ENCODE data around the gene MAP3K13. TPM values are rescaled to one million over a fixed set of nuclear protein-coding genes. Genes with fewer than 3 reads are reported as not detected.

MAP3K13 gene
- total RNA-seq, 3 donors from 2014 or later (not counting 1 experiment from before 2014, with no cell fraction given), result 3.3 to 11.8 (median 9.8) TPM

DNA sequence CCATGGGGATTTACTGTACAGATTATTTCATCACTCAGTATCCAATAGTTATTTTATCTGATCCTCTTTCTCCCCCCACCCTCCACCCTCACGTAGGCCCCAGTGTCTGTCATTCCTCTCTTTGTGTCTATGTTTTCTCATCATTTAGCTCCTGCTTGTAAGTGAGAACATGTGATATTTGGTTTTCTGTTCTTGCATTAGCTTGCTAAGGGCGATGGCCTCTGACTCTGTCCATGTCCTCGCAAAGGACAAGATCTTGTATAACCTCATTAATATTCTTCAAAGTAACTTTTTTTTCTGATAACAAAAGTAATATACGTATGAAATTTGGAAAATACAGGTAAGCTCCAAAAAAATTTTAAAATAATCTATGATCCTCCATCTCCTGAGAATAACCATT lies 67.4 kb downstream of the MAP3K13 start:
- Mint-ChIP-seq H3K27me3 (ENCODE audit: low read depth in 2 of 2) (no peaks in the 10 kb centered on the region), H3K27ac (no peak overlapping the region), H3K4me1 (no peaks in the 10 kb centered on the region), H3K36me3 (no peaks in the 10 kb centered on the region), H3K4me3 (no peak overlapping the region), H3K9me3 (no peaks in the 10 kb centered on the region)
- DNase-seq (no peak), ATAC-seq (no peak)
- Histone ChIP-seq H3K27me3 (ENCODE audit: control insufficient read depth, insufficient read depth, low read length) (no peaks in the 10 kb centered on the region), H3K9me3 (ENCODE audit: control insufficient read depth, insufficient read depth, low read length) (no peaks in the 10 kb centered on the region), H3K4me3 (ENCODE audit: low read length) (no peak overlapping the region), H3K36me3 (ENCODE audit: control insufficient read depth, insufficient read depth, low read length) (no peaks in the 10 kb centered on the region), H3K4me1 (ENCODE audit: control insufficient read depth, insufficient read depth, low read length) (no peaks in the 10 kb centered on the region), H3K27ac (ENCODE audit: low read length) (no peak overlapping the region)
- WGBS (ENCODE audit: insufficient coverage), result 100% methylated on average over 1 of the region's 4 CpGs
- TF ChIP-seq CTCF (IDR thresholded peaks at IDR 0.05), result no peak
- intact Hi-C loops (cut with micrococcal nuclease), result no loop called here

- no peaks in the 10 kb centered on the region for H3K4me1 ChIP-seq (ENCODE audit: control insufficient read depth, insufficient read depth, low read length)
- DNase-seq, result no peak
- no peak overlapping the region for H3K27ac ChIP-seq (ENCODE audit: low read length)
- H3K4me3 ChIP-seq (ENCODE audit: low read length), result no peak overlapping the region
- no peaks in the 10 kb centered on the region for H3K36me3 ChIP-seq (ENCODE audit: control insufficient read depth, insufficient read depth, low read length)
- Mint-ChIP-seq H3K4me3 (no peak overlapping the region), H3K27me3 (ENCODE audit: low read depth in 2 of 2) (peaks cover 7 to 11% of the 10 kb centered on the region in 2 donors), H3K36me3 (no peaks in the 10 kb centered on the region), H3K27ac (no peak overlapping the region), H3K4me1 (no peaks in the 10 kb centered on the region), H3K9me3 (no peaks in the 10 kb centered on the region)
- 67% methylated on average over 1 of the region's 7 CpGs for WGBS (ENCODE audit: insufficient coverage)
- H3K27me3 ChIP-seq (ENCODE audit: control insufficient read depth, insufficient read depth, low read length), result no peaks in the 10 kb centered on the region
- TF ChIP-seq CTCF (IDR thresholded peaks at IDR 0.05), result no peak
- intact Hi-C loops (cut with micrococcal nuclease), result no loop called here
- H3K9me3 ChIP-seq (ENCODE audit: control insufficient read depth, insufficient read depth, low read length), result no peaks in the 10 kb centered on the region
- ATAC-seq, result no peak
Measured at GRCh38 chr3:185439745-185440466, 77.0 kb downstream of the MAP3K13 start.

DNA sequence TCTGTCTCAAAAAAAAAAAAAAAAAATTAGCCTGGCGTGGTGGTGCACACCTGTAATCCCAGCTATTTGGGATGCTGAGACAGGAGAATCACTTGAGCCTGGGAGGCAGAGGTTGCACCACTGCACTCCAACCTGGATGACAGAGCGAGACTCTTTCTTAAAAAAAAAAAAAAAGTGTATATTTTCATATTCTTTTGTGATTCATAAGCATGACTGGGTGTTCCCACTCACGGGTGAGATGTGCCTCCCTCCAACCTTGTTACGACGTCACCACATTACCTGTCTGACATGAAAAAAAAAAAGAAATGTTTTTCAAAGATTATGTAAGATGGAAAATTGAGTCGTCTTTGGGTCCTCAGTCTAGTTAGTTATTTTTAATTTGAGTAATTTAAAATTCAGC lies 79.1 kb downstream of the MAP3K13 start:
- no peaks in the 10 kb centered on the region for H3K27me3 ChIP-seq (ENCODE audit: control insufficient read depth, insufficient read depth, low read length)
- no peaks in the 10 kb centered on the region for H3K9me3 Mint-ChIP-seq

More for the DNA sequence above, 79.1 kb downstream of the MAP3K13 start:
- Histone ChIP-seq H3K36me3 (ENCODE audit: control insufficient read depth, insufficient read depth, low read length) (no peaks in the 10 kb centered on the region), H3K4me1 (ENCODE audit: control insufficient read depth, insufficient read depth, low read length) (no peaks in the 10 kb centered on the region), H3K4me3 (ENCODE audit: low read length) (no peak overlapping the region), H3K9me3 (ENCODE audit: control insufficient read depth, insufficient read depth, low read length) (no peaks in the 10 kb centered on the region), H3K27ac (ENCODE audit: low read length) (no peak overlapping the region)
- Mint-ChIP-seq H3K4me3 (no peak overlapping the region), H3K36me3 (no peaks in the 10 kb centered on the region), H3K27me3 (ENCODE audit: low read depth in 2 of 2) (peaks cover 11 to 14% of the 10 kb centered on the region in 2 donors), H3K4me1 (no peaks in the 10 kb centered on the region), H3K27ac (no peak overlapping the region)
- DNase-seq (no peak), ATAC-seq (no peak)
- 100% methylated on average over 4 of the region's 6 CpGs for WGBS (ENCODE audit: insufficient coverage)
- TF ChIP-seq CTCF (IDR thresholded peaks at IDR 0.05), result no peak
- intact Hi-C loops (cut with micrococcal nuclease), result no loop called here
